GM21447 (cell line): Measurements from ENCODE around the gene UMAD1.

Source experiments
- ATAC-seq: cut with Tn5 transposase; IDR thresholded peaks from one replicate; pipeline ENCODE4 v1.9.1; 2021; ENCODE audit not compliant: unreplicated experiment

UMAD1 gene

DNA sequence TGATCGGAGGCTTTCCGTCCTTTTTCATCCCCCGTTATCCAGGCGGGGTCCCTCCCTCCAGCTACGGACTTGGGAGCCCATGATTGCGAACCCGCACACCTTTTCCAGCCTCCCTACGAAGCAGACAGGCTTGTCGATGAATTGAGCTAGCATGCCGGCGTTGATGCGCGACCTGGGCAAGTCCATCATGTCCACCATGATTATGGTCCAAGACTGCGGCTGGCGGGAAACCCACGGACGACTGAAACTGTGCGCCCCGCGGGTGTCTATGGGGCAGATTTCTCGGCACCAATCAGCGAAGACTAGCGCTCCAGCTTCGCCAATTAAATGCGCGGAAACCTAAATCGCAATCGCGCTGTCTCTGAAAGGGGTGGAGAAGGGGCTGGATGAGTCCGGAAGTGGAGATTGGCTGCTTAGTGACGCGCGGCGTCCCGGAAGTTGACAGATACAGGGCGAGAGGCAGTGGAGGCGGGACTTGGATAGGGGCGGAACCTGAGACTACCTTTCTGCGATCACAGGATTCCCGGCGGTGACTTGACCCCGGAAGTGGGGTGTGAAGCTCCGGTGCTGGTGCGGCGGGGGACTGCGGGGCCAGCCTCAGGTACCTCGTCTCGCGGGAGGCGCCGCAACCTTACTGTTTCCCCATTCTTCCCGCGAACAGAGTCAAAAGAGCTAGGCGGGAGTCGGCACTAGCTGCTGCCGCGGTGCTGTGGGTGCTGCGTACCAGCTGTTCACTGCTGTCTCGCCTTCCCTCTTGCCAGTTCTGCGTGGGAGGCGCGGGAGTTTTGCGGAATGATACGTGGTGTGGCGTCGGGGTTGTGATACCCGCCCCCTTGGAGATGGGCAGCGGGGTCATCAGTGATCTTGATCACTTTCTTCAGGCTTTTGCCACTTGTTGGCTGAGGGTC is at the start of gene UMAD1:
Gene UMAD1, plus strand, starts transcription at position 532 of the 908 bp plus-strand sequence. CDS start 32,620 bp downstream, outside the sequence.
- peak; percentile 98 for ATAC-seq

GRCh38 chr7:7595451-7595850 is 45.1 kb upstream of the UMAD1 start:
- no peak for ATAC-seq

DNA sequence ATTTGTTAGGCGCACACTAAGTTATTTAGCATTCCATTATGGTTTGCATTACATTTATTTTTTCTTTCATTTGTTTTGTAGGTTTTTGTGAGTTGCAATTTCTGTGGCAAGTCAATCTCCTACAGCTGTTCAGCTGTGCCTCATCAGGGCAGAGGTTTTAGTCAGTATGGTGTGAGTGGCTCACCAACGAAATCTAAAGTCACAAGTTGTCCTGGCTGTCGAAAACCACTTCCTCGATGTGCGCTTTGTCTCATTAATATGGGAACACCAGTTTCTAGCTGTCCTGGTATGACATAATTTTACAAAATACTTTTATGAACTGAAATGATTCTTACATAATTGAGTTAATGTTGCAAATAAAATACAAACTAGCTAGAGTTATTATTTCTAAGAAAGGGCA is 44.4 kb upstream of the UMAD1 start:
- no peak for ATAC-seq

- no peak for ATAC-seq
These were observed 33.5 kb upstream of the UMAD1 start for GRCh38 chr7:7607010-7607409.

DNA sequence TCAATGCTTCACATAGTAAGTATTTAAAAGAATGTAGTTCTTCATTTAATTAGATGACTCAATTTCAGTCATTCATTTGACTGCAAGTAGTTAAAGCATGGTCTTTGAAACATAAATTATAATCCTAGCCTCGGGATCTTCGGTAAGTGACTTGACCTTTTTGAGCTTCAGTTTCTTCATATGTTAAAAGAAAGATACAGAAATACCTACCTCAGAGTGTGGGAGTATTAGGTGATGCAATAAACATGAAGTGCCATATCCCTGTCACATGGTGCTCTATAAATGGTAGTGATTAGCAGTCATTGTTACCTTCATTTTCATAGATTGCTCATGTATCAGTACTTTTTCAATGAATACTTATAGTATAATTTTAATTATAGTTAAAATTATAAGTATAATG is 31.2 kb upstream of the UMAD1 start:
- no peak for ATAC-seq

- ATAC-seq: no peak
These were observed 28.0 kb upstream of the UMAD1 start for GRCh38 chr7:7612519-7612918.

GRCh38 chr7:7613210-7613609 is 27.3 kb upstream of the UMAD1 start:
- no peak for ATAC-seq

GRCh38 chr7:7614018-7614741 is 26.4 kb upstream of the UMAD1 start:
- no peak for ATAC-seq

DNA sequence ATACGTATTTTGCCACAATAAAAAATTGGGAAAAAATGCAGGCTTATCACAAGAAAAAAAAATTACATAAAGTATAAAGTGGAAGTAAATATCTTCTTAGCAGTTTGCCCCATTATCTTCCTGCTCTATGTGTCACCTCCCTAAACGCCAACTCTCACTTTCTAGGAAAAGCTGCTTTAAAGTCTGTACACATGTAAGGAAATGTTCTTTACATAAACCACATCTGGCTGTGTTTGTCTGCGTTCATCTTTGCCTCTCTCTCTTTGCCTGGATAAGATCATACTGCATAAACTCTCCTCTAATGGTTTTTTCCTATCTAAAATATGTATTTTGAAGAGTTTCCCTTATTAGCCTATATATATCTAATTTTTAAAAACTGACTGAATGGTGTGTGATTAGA is 23.0 kb upstream of the UMAD1 start:
- no peak for ATAC-seq

DNA sequence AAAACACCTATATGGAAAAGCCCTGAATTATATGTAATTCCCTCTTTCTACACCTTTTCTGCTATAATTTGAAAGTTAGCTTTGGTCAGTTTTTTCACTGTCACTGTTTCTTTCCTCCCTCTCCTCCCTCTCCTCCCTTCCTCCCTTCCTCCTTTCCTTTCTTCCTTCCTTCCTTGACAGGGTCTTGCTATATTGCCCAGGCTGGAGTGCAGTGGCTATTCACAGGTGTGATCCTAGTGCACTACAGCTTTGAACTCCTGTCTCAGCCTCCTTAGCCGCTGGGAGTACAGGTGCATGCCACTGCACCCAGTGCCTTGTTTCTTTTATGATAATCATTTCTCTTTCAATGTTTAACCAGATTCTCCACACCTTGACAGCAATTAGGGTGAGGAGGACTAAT is 22.1 kb upstream of the UMAD1 start:
- no peak for ATAC-seq

- ATAC-seq: no peak
These were observed 20.3 kb upstream of the UMAD1 start for GRCh38 chr7:7620236-7620635.

DNA sequence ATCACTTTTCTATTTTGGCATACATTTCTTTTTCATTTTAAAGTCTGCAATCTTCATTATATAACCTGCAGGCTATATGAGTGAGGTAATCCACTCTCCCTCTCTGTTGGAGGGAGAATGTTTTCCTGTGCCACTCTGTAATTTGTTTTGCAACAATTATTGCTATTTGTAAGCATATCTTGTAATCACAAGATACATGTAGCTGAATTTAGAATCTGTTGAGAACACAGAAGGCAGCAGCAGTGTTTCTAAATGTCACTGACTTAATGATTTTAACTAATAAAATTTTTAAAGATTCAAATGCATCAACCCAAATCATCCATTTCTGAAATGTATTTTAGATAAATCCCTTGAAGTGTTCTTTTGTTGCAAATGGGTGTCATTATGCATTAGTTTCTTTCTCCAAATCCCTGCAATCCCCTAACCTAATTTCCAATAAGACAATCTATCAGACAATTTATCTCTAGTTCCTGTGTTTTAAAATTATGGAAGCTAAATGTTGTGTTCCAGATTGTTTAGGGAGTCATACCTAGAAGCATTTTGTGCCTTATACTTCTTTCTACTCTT is 19.8 kb upstream of the UMAD1 start:
- no peak for ATAC-seq

DNA sequence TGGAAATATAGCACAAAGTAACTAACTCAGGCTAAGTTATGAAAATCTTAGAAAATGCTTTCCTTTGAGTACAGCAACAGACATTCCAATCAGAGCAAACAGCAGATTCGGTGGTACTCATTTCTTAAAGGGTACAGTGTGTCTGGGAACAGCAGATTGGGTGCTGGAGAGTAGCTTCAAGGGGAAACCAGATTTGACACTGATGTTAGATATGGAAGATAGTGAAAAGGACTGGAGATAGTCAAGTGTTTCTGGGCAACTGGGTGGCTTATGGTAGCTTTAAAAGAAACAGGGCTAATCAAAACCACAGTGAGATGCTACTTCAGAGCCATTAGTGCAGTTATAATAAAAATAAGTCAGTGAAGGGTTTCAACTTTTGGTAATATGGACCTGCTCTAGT is 12.1 kb upstream of the UMAD1 start:
- no peak for ATAC-seq

DNA sequence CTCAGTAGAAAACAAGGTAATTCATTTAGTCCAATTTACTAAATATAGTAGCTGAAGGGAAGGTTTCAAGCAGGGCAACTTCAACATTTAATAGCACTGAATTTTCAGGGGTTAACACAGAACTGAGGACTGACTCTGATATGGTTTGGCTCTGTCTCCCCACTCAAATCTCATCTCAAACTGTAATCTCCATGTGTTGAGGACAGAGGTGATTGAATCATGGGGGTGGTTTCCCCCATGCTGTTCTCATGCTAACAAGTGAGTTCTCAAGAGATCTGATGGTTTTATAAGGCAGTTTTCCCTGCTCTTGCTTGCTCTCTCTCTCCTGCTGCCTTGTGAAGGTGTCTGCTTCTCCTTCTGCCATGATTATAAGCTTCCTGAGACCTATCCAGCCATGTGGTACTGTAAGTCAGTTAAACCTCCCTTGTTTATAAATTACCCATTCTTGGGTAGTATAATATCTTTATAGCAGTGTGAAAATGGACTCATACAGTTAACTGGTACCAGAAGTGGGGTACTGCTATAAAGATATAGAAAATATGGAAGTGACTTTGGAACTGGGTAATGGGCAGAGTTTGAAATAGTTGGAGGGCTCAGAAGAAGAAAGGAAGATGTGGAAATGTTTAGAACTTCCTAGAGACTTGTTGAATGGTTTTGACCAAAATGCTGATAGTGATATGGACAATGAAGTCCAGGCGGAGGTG is 9.8 kb upstream of the UMAD1 start:
- no peak for ATAC-seq

DNA sequence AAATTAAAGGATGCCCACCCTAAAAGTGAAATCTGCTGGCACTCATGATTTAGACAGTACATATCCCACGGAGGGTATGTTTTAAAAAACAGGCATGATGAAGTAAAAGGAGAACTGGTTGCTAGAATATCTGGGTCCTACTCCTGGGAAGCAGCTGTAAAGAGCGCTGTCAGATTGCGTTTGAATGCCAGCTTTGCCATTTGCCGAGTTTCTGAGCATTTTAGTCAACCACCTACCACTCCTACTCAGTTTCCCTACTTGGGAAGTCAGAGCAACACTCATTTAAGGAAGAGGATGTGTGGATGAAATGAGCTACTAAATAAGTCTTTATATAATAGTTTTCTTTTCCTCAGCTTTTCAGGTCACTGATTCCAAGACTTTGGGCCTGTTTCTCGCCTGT is 1.1 kb upstream of the UMAD1 start:
- no peak for ATAC-seq

- ATAC-seq: peak; percentile 12
These were observed 718 bp upstream of the UMAD1 start for GRCh38 chr7:7639847-7640220.

DNA sequence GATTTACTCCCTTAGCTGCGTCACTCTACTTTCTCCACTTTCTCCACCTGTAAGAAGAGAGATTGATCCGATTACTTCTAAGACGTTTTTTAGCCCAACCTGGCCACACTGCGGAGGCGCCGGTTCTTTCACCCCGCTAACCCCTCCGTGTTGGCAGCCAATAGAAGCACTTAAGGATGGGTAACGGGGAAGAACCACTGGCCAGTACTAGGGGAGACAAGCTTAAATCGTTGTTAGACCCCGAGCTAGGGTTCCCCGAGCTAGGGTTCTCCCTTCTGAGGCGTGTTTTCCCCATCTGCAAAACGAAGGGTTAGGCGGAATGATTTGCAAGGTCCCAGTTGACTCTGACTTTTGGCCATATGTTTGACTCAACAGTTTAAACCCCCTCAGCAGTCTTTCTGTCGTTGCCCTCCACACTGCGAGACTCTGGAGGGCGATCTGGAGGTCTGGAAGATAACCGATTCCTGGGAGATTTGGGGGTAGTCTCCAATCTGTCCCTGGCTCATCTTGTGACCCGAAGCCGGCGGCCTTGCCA is 644 bp downstream of the UMAD1 start:
- peak; percentile 10 for ATAC-seq

DNA sequence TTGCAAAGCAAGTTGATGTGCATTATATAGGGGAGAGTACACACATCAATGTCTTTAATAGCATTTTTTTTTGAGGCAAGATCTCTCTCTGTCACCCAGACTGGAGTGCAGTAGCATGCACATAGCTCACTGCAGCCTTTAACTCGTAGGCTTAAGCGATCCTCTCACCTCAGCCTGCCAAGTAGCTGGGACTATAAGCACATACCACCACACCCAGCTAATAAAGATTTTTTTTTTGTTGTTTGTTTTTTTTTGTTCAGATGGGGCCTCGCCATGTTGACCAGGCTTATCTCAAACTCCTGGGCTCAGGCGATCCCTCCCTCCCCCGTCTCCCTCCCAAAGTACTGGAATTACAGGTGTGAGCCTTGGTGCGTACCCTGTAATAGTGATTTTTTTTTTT is 1.5 kb downstream of the UMAD1 start:
- no peak for ATAC-seq

- no peak for ATAC-seq
These were observed 7.0 kb downstream of the UMAD1 start for GRCh38 chr7:7647495-7648036.

GRCh38 chr7:7650682-7651206 is 10.2 kb downstream of the UMAD1 start:
- ATAC-seq: no peak

- ATAC-seq: no peak
These were observed 10.9 kb downstream of the UMAD1 start for GRCh38 chr7:7651479-7651878.
